HEK293 (cell line): ENCODE measurements around the gene HSPG2.

ENCODE experiments used
- HOXC10 ChIP-seq: sonication (generic); formaldehyde crosslinking; IDR thresholded peaks from 2 replicates; pipeline ENCODE4 v1.8.1; 2023; ENCODE audit warnings: mild to moderate bottlenecking, missing genetic modification reagents
- KLF16 ChIP-seq: fragments of 450-650 bp; formaldehyde crosslinking; IDR thresholded peaks from 2 replicates; pipeline ENCODE4 v1.5.1; 2017; ENCODE audit warnings: missing biosample characterization, missing genetic modification characterization
- MYNN ChIP-seq: fragments of 450-650 bp; formaldehyde crosslinking; IDR thresholded peaks from 2 replicates; pipeline ENCODE4 v1.5.1; 2016; ENCODE audit warnings: missing biosample characterization, missing genetic modification characterization, borderline replicate concordance
- REPIN1 ChIP-seq: fragments of 450-650 bp; formaldehyde crosslinking; IDR thresholded peaks from 2 replicates; pipeline ENCODE4 v1.5.1; 2017; ENCODE audit warnings: missing biosample characterization, missing genetic modification characterization, low read depth
- SP2 ChIP-seq: fragments of 450-650 bp; formaldehyde crosslinking; IDR thresholded peaks from 2 replicates; pipeline ENCODE4 v1.5.1; 2016; ENCODE audit warnings: missing biosample characterization, missing genetic modification characterization
- WT1 ChIP-seq: fragments of 450-650 bp; formaldehyde crosslinking; IDR thresholded peaks from 2 replicates; pipeline ENCODE4 v1.5.1; 2016; ENCODE audit warnings: missing biosample characterization, missing genetic modification characterization
- YY1 ChIP-seq: fragments of 450-650 bp; formaldehyde crosslinking; IDR thresholded peaks from 2 replicates; pipeline ENCODE4 v1.5.1; 2018; ENCODE audit warnings: missing biosample characterization, missing genetic modification characterization
- ZIC2 ChIP-seq: fragments of 450-650 bp; formaldehyde crosslinking; IDR thresholded peaks from 2 replicates; pipeline ENCODE4 v1.5.1; 2016; ENCODE audit warnings: missing biosample characterization, missing genetic modification characterization
- ZNF121 ChIP-seq: fragments of 450-650 bp; formaldehyde crosslinking; IDR thresholded peaks from 2 replicates; pipeline ENCODE4 v1.5.1; 2016; ENCODE audit warnings: missing biosample characterization, missing genetic modification characterization
- ZNF174 ChIP-seq: fragments of 450-650 bp; formaldehyde crosslinking; IDR thresholded peaks from 2 replicates; pipeline ENCODE4 v1.5.0; 2017; ENCODE audit warnings: missing biosample characterization, mild to moderate bottlenecking, missing genetic modification characterization
- ZNF335 ChIP-seq: fragments of 450-650 bp; formaldehyde crosslinking; conservative IDR thresholded peaks from 2 replicates; pipeline ENCODE4 v1.5.1; 2016; ENCODE audit warnings: missing biosample characterization, missing genetic modification characterization
- ZNF404 ChIP-seq: fragments of 450-650 bp; formaldehyde crosslinking; IDR thresholded peaks from 2 replicates; pipeline ENCODE4 v1.5.1; 2017; ENCODE audit warnings: missing biosample characterization, missing genetic modification characterization
- ZNF501 ChIP-seq: fragments of 450-650 bp; formaldehyde crosslinking; IDR thresholded peaks from 2 replicates; pipeline ENCODE4 v1.5.1; 2016; ENCODE audit warnings: missing biosample characterization, missing genetic modification characterization
- ZNF514 ChIP-seq: fragments of 450-650 bp; formaldehyde crosslinking; IDR thresholded peaks from 2 replicates; pipeline ENCODE4 v1.5.1; 2016; ENCODE audit warnings: missing biosample characterization, missing genetic modification characterization
- ZNF521 ChIP-seq: fragments of 450-650 bp; formaldehyde crosslinking; IDR thresholded peaks from 2 replicates; pipeline ENCODE4 v1.5.1; 2017; ENCODE audit warnings: missing biosample characterization, mild to moderate bottlenecking, missing genetic modification characterization
- ZNF585B ChIP-seq: fragments of 450-650 bp; formaldehyde crosslinking; IDR thresholded peaks from 2 replicates; pipeline ENCODE4 v1.5.1; 2016; ENCODE audit warnings: missing biosample characterization, missing genetic modification characterization
- ZNF624 ChIP-seq: fragments of 450-650 bp; formaldehyde crosslinking; IDR thresholded peaks from 2 replicates; pipeline ENCODE4 v1.5.1; 2017; ENCODE audit warnings: missing biosample characterization, missing genetic modification characterization
- ZNF629 ChIP-seq: fragments of 450-650 bp; formaldehyde crosslinking; IDR thresholded peaks from 2 replicates; pipeline ENCODE4 v1.5.1; 2017; ENCODE audit warnings: missing biosample characterization, missing genetic modification characterization
- ZNF654 ChIP-seq: fragments of 450-650 bp; formaldehyde crosslinking; IDR thresholded peaks from 2 replicates; pipeline ENCODE4 v1.5.1; 2016; ENCODE audit warnings: low read depth, missing biosample characterization, missing genetic modification characterization
- ZNF658 ChIP-seq: fragments of 450-650 bp; formaldehyde crosslinking; IDR thresholded peaks from 2 replicates; pipeline ENCODE4; 2016; ENCODE audit warnings: missing biosample characterization, missing genetic modification characterization
- ZNF785 ChIP-seq: fragments of 450-650 bp; formaldehyde crosslinking; IDR thresholded peaks from 2 replicates; pipeline ENCODE4 v1.5.1; 2016; ENCODE audit warnings: missing biosample characterization, missing genetic modification characterization
- ZSCAN16 ChIP-seq: fragments of 450-650 bp; formaldehyde crosslinking; IDR thresholded peaks from 2 replicates; pipeline ENCODE4 v1.5.1; 2016; ENCODE audit warnings: missing biosample characterization, missing genetic modification characterization
- ZSCAN23 ChIP-seq: fragments of 450-650 bp; formaldehyde crosslinking; IDR thresholded peaks from 2 replicates; pipeline ENCODE4 v1.5.1; 2016; ENCODE audit warnings: missing biosample characterization, missing genetic modification characterization
- TF ChIP-seq, protein P1 (sequence below): fragments of 450-650 bp; formaldehyde crosslinking; IDR thresholded peaks from 2 replicates; pipeline ENCODE4 v1.5.1; 2016; ENCODE audit warnings: missing biosample characterization, missing genetic modification characterization
- TF ChIP-seq, protein P2 (sequence below): fragments of 450-650 bp; formaldehyde crosslinking; conservative IDR thresholded peaks from 2 replicates; pipeline ENCODE4 v1.5.1; 2016; ENCODE audit warnings: low read depth, missing biosample characterization, missing genetic modification characterization
- TF ChIP-seq, protein P3 (sequence below): fragments of 450-650 bp; formaldehyde crosslinking; IDR thresholded peaks from 2 replicates; pipeline ENCODE4 v1.5.1; 2016; ENCODE audit warnings: missing biosample characterization, missing genetic modification characterization
- TF ChIP-seq, protein P4 (sequence below): fragments of 450-650 bp; formaldehyde crosslinking; IDR thresholded peaks from 2 replicates; pipeline ENCODE4 v1.5.1; 2016; ENCODE audit warnings: missing biosample characterization, missing genetic modification characterization
- TF ChIP-seq, protein P5 (sequence below): fragments of 450-650 bp; formaldehyde crosslinking; IDR thresholded peaks from 2 replicates; pipeline ENCODE4 v1.5.1; 2017; ENCODE audit warnings: missing biosample characterization, missing genetic modification characterization
- TF ChIP-seq, protein P6 (sequence below): IDR thresholded peaks from 2 replicates; pipeline ENCODE4 v1.6.1; 2011; ENCODE audit warnings: mild to moderate bottlenecking, low read depth, low read length, borderline replicate concordance

Gene HSPG2

DNA sequence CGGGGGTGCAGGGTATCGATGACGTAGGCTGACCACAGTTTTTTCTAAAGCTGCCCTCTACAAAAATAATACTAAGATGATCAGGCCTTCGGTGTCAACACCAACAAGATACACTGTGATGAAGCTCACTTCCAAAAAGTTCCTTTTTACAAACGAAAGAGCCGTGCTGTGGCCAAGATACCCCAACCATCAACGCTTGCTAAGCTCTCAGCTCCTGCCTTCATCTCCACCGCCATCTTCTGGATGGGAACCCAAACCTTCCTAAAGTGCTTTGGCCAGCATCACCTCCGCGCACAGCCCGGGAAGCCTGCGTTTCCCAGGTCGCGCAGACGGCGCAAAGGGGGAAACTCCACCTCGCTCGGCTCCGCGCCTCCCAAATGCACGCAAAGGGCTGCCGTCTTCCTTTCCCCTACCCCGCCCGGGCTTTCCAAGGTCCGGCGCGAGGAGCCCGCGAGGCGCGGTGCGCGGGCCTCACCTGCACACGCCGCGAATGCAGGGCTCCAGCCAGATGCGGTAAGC is 154.7 kb downstream of the HSPG2 start (continued):
- TF ChIP-seq, protein P1, sequence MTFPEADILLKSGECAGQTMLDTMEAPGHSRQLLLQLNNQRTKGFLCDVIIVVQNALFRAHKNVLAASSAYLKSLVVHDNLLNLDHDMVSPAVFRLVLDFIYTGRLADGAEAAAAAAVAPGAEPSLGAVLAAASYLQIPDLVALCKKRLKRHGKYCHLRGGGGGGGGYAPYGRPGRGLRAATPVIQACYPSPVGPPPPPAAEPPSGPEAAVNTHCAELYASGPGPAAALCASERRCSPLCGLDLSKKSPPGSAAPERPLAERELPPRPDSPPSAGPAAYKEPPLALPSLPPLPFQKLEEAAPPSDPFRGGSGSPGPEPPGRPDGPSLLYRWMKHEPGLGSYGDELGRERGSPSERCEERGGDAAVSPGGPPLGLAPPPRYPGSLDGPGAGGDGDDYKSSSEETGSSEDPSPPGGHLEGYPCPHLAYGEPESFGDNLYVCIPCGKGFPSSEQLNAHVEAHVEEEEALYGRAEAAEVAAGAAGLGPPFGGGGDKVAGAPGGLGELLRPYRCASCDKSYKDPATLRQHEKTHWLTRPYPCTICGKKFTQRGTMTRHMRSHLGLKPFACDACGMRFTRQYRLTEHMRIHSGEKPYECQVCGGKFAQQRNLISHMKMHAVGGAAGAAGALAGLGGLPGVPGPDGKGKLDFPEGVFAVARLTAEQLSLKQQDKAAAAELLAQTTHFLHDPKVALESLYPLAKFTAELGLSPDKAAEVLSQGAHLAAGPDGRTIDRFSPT (tag by site-specific recombination): no peak
- TF ChIP-seq REPIN1 (tag by site-specific recombination) (0 out of 2 replicates have a peak, but pooled peaks have one; percentile 45), WT1 (tag by site-specific recombination) (0 out of 2 replicates have a peak, but pooled peaks have one; percentile 12), ZNF335 (tag by site-specific recombination) (peak; percentile 49), ZNF521 (tag by site-specific recombination) (no peak), ZNF121 (tag by site-specific recombination) (no peak), MYNN (tag by site-specific recombination) (no peak), ZSCAN16 (tag by site-specific recombination) (no peak), ZNF514 (tag by site-specific recombination) (no peak), ZNF174 (tag by site-specific recombination) (no peak), ZSCAN23 (tag by site-specific recombination) (no peak), ZNF624 (no peak), ZNF658 (tag by site-specific recombination) (no peak), HOXC10 (CRISPR knock-in tag) (no peak), KLF16 (tag by site-specific recombination) (no peak), ZNF404 (no peak), ZNF654 (tag by site-specific recombination) (peak; percentile 31), ZIC2 (tag by site-specific recombination) (peak; percentile 13; the same call in 1 of the 2 replicates), YY1 (tag by site-specific recombination) (no peak; the same call in 1 of the 2 replicates), ZNF629 (tag by site-specific recombination) (peak; percentile 52; the same call in 1 of the 2 replicates), ZNF785 (tag by site-specific recombination) (no peak; the same call in 1 of the 2 replicates), SP2 (tag by site-specific recombination) (no peak), ZNF585B (tag by site-specific recombination) (no peak), ZNF501 (peak; percentile 56; the same call in 1 of the 2 replicates)
- TF ChIP-seq, protein P2, sequence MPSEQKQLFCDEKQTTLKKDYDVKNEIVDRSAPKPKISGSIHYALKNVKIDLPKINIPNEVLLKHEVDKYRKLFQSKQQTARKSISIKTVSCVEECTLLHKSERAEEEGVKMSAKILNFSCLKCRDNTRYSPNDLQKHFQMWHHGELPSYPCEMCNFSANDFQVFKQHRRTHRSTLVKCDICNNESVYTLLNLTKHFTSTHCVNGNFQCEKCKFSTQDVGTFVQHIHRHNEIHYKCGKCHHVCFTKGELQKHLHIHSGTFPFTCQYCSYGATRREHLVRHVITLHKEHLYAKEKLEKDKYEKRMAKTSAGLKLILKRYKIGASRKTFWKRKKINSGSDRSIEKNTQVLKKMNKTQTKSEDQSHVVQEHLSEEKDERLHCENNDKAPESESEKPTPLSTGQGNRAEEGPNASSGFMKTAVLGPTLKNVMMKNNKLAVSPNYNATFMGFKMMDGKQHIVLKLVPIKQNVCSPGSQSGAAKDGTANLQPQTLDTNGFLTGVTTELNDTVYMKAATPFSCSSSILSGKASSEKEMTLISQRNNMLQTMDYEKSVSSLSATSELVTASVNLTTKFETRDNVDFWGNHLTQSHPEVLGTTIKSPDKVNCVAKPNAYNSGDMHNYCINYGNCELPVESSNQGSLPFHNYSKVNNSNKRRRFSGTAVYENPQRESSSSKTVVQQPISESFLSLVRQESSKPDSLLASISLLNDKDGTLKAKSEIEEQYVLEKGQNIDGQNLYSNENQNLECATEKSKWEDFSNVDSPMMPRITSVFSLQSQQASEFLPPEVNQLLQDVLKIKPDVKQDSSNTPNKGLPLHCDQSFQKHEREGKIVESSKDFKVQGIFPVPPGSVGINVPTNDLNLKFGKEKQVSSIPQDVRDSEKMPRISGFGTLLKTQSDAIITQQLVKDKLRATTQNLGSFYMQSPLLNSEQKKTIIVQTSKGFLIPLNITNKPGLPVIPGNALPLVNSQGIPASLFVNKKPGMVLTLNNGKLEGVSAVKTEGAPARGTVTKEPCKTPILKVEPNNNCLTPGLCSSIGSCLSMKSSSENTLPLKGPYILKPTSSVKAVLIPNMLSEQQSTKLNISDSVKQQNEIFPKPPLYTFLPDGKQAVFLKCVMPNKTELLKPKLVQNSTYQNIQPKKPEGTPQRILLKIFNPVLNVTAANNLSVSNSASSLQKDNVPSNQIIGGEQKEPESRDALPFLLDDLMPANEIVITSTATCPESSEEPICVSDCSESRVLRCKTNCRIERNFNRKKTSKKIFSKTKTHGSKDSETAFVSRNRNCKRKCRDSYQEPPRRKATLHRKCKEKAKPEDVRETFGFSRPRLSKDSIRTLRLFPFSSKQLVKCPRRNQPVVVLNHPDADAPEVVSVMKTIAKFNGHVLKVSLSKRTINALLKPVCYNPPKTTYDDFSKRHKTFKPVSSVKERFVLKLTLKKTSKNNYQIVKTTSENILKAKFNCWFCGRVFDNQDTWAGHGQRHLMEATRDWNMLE (tag by site-specific recombination): no peak
- TF ChIP-seq, protein P3, sequence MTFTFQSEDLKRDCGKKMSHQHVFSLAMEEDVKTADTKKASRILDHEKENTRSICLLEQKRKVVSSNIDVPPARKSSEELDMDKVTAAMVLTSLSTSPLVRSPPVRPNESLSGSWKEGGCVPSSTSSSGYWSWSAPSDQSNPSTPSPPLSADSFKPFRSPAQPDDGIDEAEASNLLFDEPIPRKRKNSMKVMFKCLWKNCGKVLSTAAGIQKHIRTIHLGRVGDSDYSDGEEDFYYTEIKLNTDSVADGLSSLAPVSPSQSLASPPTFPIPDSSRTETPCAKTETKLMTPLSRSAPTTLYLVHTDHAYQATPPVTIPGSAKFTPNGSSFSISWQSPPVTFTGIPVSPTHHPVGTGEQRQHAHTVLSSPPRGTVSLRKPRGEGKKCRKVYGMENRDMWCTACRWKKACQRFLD (tag by site-specific recombination): no peak
- TF ChIP-seq, protein P4, sequence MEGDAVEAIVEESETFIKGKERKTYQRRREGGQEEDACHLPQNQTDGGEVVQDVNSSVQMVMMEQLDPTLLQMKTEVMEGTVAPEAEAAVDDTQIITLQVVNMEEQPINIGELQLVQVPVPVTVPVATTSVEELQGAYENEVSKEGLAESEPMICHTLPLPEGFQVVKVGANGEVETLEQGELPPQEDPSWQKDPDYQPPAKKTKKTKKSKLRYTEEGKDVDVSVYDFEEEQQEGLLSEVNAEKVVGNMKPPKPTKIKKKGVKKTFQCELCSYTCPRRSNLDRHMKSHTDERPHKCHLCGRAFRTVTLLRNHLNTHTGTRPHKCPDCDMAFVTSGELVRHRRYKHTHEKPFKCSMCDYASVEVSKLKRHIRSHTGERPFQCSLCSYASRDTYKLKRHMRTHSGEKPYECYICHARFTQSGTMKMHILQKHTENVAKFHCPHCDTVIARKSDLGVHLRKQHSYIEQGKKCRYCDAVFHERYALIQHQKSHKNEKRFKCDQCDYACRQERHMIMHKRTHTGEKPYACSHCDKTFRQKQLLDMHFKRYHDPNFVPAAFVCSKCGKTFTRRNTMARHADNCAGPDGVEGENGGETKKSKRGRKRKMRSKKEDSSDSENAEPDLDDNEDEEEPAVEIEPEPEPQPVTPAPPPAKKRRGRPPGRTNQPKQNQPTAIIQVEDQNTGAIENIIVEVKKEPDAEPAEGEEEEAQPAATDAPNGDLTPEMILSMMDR (tag by site-specific recombination): peak; percentile 82
- TF ChIP-seq, protein P5, sequence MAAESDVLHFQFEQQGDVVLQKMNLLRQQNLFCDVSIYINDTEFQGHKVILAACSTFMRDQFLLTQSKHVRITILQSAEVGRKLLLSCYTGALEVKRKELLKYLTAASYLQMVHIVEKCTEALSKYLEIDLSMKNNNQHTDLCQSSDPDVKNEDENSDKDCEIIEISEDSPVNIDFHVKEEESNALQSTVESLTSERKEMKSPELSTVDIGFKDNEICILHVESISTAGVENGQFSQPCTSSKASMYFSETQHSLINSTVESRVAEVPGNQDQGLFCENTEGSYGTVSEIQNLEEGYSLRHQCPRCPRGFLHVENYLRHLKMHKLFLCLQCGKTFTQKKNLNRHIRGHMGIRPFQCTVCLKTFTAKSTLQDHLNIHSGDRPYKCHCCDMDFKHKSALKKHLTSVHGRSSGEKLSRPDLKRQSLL (tag by site-specific recombination): no peak
- TF ChIP-seq, protein P6, sequence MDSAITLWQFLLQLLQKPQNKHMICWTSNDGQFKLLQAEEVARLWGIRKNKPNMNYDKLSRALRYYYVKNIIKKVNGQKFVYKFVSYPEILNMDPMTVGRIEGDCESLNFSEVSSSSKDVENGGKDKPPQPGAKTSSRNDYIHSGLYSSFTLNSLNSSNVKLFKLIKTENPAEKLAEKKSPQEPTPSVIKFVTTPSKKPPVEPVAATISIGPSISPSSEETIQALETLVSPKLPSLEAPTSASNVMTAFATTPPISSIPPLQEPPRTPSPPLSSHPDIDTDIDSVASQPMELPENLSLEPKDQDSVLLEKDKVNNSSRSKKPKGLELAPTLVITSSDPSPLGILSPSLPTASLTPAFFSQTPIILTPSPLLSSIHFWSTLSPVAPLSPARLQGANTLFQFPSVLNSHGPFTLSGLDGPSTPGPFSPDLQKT: no peak
